ENCODE results near the gene LTBP4.

Gene LTBP4

DNA sequence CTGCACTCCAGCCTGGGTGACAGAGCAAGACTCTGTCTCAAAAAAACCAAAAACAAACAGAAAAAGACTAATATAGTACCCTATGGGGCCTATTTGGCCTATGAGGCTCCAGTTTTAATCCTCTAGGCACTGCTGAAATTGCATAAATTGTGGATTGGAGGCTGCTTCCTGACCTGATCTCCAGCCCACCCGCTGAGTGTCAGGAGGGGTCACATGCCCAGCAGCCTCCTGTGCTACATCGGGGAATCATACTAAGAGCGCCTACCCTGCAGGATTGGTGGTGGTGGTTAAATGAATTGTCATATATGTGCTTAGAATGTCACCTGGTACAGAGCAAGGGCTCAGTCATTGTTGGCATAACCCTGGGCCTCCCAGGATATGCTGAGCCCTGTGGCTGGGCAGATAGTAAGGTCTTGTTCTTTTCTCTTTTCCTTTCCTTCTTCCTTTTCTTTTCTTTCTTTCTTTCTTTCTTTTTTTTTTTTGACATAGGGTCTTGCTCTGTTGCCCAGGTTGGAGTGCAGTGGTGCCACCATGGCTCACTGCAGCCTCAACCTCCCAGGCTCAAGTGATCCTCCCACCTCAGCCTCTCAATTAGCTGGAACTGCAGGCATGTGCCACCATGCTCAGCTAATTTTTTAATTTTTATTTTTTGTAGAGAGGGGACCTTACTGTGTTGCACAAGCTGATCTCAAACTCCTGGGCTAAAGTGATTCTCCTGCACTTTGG is 31.3 kb downstream of the LTBP4 start:
- ATAC-seq (ENCODE audit: insufficient read depth, low read depth) (no peak), DNase-seq (no peak)
- H3K4me3 ChIP-seq (ENCODE audit: low read depth in 1 of 2, low read length in 2 of 2): no peak overlapping the region
- TF ChIP-seq, protein P1, sequence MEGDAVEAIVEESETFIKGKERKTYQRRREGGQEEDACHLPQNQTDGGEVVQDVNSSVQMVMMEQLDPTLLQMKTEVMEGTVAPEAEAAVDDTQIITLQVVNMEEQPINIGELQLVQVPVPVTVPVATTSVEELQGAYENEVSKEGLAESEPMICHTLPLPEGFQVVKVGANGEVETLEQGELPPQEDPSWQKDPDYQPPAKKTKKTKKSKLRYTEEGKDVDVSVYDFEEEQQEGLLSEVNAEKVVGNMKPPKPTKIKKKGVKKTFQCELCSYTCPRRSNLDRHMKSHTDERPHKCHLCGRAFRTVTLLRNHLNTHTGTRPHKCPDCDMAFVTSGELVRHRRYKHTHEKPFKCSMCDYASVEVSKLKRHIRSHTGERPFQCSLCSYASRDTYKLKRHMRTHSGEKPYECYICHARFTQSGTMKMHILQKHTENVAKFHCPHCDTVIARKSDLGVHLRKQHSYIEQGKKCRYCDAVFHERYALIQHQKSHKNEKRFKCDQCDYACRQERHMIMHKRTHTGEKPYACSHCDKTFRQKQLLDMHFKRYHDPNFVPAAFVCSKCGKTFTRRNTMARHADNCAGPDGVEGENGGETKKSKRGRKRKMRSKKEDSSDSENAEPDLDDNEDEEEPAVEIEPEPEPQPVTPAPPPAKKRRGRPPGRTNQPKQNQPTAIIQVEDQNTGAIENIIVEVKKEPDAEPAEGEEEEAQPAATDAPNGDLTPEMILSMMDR (IDR thresholded peaks at IDR 0.05; ENCODE audit: borderline replicate concordance, extremely low read depth, low read length, poor library complexity, severe bottlenecking): no peak
- no peak for TF ChIP-seq EZH2 (IDR thresholded peaks at IDR 0.05; ENCODE audit: borderline replicate concordance, low read depth, low read length, severe bottlenecking)
- no peak overlapping the region for H3K27ac ChIP-seq (ENCODE audit: low read length)
- no peak overlapping the region for H2AFZ ChIP-seq (ENCODE audit: low read depth, low read length)
- no peaks in the 10 kb centered on the region for H3K36me3 ChIP-seq (ENCODE audit: insufficient read depth, low read length)
- no peaks in the 10 kb centered on the region for H4K20me1 ChIP-seq (ENCODE audit: insufficient read depth, low read length)
- no peak overlapping the region for H3K4me2 ChIP-seq (ENCODE audit: insufficient read depth, low read length)
- no peaks in the 10 kb centered on the region for H3K4me1 ChIP-seq (ENCODE audit: insufficient read depth, low read length)
- H3K9me3 ChIP-seq (ENCODE audit: insufficient read depth, low read length, severe bottlenecking): no peaks in the 10 kb centered on the region
- no peaks in the 10 kb centered on the region for H3K27me3 ChIP-seq (ENCODE audit: insufficient read depth, low read length, poor library complexity)
- H3K9ac ChIP-seq (ENCODE audit: low read depth, low read length): no peak overlapping the region
- H3K79me2 ChIP-seq (ENCODE audit: insufficient read depth, low read length): no peaks in the 10 kb centered on the region

DNA sequence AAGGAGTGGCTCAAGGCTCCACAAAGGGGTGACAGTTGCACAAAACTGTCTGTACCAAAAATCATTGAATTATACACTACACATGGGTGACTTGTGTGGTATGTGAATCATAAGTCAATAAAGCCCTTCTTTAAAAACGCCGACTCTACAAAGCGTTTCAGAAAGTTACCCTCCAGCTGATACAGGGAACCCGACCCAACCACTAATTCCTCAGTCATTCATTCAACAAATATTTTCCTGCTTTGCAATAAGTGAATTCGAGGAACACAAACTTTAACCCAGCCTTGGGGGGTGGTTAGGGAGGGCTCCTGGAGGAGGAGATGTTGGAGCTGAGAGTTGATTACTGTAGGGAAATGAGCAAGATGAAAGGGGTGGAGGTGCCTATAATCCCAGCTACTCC is 32.0 kb downstream of the LTBP4 start:
- no peaks in the 10 kb centered on the region for H4K20me1 ChIP-seq (ENCODE audit: insufficient read depth, low read length)
- H3K36me3 ChIP-seq (ENCODE audit: insufficient read depth, low read length): no peaks in the 10 kb centered on the region
- no peaks in the 10 kb centered on the region for H3K9me3 ChIP-seq (ENCODE audit: insufficient read depth, low read length, severe bottlenecking)
- H2AFZ ChIP-seq (ENCODE audit: low read depth, low read length): no peak overlapping the region
- no peaks in the 10 kb centered on the region for H3K4me1 ChIP-seq (ENCODE audit: insufficient read depth, low read length)
- ATAC-seq (ENCODE audit: insufficient read depth, low read depth): no peak
- no peak overlapping the region for H3K27ac ChIP-seq (ENCODE audit: low read length)
- no peak overlapping the region for H3K4me2 ChIP-seq (ENCODE audit: insufficient read depth, low read length)
- no peak for DNase-seq
- H3K79me2 ChIP-seq (ENCODE audit: insufficient read depth, low read length): no peaks in the 10 kb centered on the region
- no peak overlapping the region for H3K9ac ChIP-seq (ENCODE audit: low read depth, low read length)
- no peak overlapping the region for H3K4me3 ChIP-seq (ENCODE audit: low read depth in 1 of 2, low read length in 2 of 2)
- TF ChIP-seq, protein P1 (IDR thresholded peaks at IDR 0.05; ENCODE audit: borderline replicate concordance, extremely low read depth, low read length, poor library complexity, severe bottlenecking): no peak
- TF ChIP-seq EZH2 (IDR thresholded peaks at IDR 0.05; ENCODE audit: borderline replicate concordance, low read depth, low read length, severe bottlenecking): no peak
- no peaks in the 10 kb centered on the region for H3K27me3 ChIP-seq (ENCODE audit: insufficient read depth, low read length, poor library complexity)

DNA sequence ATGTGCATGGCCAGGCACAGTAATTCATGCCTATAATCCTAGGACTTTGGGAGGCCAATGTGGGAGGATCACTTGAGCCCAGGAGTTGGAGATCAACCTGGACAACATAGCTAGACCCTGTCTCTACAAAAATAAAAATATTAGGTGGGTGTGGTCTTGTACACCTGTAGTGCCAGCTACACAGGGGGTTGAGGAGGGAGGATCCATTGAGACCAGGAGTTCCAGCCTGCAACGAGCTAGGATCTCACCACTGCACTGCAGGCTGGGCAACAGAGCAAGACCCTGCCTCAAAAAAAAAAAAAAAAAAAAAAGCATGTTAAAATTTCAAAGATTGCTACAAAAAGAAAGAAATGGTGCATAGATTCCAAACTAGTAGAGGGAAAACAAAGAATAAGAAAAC is 37.2 kb downstream of the LTBP4 start:
- H3K36me3 ChIP-seq (ENCODE audit: insufficient read depth, low read length): no peaks in the 10 kb centered on the region
- no peak overlapping the region for H3K9ac ChIP-seq (ENCODE audit: low read depth, low read length)
- no peaks in the 10 kb centered on the region for H3K9me3 ChIP-seq (ENCODE audit: insufficient read depth, low read length, severe bottlenecking)
- H3K4me1 ChIP-seq (ENCODE audit: insufficient read depth, low read length): no peaks in the 10 kb centered on the region
- no peaks in the 10 kb centered on the region for H4K20me1 ChIP-seq (ENCODE audit: insufficient read depth, low read length)
- H3K4me2 ChIP-seq (ENCODE audit: insufficient read depth, low read length): no peak overlapping the region
- DNase-seq: no peak
- H3K27ac ChIP-seq (ENCODE audit: low read length): no peak overlapping the region
- H3K79me2 ChIP-seq (ENCODE audit: insufficient read depth, low read length): no peaks in the 10 kb centered on the region
- no peak overlapping the region for H2AFZ ChIP-seq (ENCODE audit: low read depth, low read length)
- no peaks in the 10 kb centered on the region for H3K27me3 ChIP-seq (ENCODE audit: insufficient read depth, low read length, poor library complexity)
- TF ChIP-seq EZH2 (IDR thresholded peaks at IDR 0.05; ENCODE audit: borderline replicate concordance, low read depth, low read length, severe bottlenecking): no peak
- TF ChIP-seq, protein P1 (IDR thresholded peaks at IDR 0.05; ENCODE audit: borderline replicate concordance, extremely low read depth, low read length, poor library complexity, severe bottlenecking): no peak
- no peak overlapping the region for H3K4me3 ChIP-seq (ENCODE audit: low read depth in 1 of 2, low read length in 2 of 2)
- no peak for ATAC-seq (ENCODE audit: insufficient read depth, low read depth)
